Ammon's horn (tissue), 1 donor: Measurements from ENCODE around the gene ARID1B.

Experiments used
- DNase-seq: peaks from one replicate; pipeline ENCODE4 v3.0.0-alpha.2; 2016; ENCODE audit warnings: low spot score

ARID1B gene

DNA sequence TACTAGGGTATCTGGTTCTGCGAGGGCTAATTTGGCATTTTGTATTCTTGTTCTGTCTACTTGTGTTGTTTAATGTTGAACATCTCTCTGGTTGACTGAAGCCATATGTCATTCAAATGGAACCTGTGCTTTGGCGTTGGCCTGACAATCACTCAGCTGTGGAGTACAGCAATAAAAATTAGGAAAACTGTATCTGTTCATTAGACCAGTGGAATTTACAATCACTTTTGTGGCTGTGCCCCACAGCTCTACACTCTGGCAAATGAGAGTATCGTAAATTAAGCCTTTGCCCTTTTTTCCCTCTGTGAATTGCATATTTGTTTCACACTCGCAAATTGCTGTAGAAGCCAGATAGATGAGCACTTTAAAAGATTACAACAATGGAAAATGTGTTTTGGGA is 102.0 kb downstream of the ARID1B start:
- no peak for DNase-seq

DNA sequence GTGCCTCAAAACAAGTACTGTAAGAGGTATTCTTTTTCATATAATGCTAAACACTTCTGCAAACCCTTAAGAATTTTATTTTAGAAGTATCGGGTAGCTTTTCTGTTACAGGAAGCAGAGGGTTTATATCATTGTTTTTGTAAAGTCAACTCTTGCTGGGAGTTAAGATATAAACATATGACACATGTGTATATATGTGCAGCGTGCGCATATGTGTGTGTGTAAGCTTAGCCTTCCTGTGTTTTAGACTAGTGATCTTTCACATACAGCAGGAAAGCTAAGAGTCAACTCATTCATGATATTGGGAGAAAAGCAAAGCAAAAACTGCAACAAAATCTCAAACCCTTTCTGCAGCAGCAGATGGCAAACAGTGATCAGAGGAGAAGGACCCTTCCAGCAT is 102.4 kb downstream of the ARID1B start:
- DNase-seq: no peak

DNA sequence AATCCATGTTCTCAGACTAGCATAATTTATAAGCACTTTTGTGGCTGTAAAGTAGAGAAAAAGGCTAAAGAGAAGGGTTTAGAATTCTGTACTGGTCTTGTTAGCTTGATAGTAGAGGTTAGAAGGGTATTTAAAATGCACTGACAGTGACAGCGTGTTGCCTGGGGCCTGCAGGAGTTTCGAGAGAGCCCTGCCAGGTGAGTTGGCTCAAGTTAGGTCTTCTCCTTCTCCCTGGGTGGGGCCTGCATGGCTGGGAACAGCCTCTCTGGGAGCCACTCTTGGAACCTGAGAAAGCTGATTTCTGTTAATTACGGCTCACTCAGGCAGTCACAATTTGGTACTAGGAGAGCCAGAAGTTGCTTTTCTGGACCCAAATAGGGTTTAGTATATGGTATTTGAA is 103.7 kb downstream of the ARID1B start:
- DNase-seq: no peak

DNA sequence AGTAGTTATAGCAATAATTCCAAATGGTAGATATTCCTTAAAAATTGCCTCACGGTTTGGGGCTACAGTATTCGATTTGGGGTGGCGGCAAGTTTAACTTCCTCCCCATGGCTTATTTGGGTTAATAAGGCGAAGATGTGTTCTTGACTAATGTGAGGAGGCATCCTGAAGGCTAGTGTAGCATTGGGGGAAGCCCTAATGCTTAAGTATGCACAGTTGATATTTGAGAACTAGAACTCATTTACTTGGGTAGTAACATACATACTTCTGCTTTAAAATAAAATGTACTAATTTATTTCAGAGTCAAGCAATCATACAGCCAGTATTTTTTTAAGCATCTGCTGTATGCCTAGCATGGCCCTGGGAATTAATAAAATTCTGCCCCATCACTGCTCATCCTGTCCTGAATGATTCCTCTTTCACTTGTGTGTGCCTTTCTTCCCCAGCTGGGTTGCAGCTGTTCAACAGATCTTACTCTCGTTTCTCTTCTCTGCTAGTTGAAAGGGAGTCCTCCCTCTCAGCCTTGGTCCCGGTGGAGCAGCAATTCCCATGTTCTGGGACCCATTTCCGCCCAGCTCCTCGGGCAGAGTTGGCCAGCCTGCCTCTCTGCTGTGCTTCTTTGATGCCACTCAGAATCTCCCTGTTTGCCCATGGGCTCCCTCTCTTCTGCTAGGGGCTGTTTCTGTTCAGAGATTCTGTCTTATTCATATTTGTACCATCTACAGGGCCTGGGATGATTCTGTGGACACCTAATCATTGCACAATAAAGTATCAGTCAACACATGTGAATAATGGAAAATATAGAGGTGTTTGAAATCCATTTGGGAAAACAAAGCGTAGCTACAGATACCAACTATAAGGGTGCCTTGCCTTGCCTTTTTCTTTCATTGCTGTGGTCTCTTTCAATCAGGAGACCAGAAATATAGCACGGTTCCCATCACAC is 104.8 kb downstream of the ARID1B start:
- no peak for DNase-seq

DNA sequence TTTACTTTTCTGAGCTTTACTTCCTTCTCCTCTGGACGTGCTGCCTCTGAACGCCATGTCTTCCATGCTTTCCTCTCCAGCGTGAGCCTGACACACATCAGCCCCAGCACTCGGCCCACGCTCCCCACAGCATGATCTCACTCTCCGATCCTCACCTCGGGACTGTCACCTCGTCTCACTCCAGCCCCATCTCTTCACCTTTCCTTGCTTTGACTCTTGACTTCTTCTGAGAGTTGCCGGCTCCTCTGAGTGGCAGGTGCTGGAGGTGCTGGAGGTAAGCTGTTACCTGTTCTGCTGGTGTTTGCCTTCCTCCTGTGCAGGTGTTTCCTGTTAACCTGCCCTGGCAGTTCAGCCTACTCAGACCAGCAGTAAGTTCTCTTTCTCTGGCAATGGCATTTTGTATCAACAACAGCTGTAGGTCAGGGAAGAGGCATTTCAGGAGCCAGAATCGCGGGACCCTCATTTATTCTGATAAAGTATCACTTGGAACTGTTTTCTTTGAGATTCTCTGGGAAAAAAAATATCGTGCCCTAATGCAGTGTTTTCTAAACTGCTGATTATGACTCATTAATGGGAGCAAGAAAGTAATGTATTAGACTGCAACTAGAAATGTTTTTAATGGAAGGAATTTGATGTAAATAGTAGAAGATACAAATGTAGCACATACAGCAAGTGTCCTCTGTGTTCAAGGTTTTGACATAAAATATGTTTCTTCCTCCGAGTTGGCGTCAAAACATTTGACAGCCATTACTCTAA is 106.5 kb downstream of the ARID1B start:
- DNase-seq: peak; percentile 42

DNA sequence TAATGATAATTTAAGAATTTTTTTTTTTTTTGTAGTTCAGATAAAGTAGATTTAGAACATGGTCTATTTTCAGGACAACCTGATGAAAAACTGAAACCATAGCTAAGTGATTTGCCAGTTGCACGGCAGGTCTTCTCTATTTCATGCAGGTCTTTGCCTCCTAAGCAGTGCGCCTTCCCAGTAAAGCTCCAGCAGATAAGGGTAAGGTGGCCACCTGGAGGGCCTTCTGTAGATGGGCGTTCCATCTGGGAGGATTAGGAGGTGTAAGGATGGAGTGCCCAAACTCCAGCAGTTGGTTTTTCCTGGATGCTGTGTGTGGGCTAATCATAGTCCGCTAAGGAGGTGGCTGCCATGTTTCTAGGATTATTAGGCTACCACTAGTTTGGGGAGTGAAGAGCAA is 107.1 kb downstream of the ARID1B start:
- no peak for DNase-seq

DNA sequence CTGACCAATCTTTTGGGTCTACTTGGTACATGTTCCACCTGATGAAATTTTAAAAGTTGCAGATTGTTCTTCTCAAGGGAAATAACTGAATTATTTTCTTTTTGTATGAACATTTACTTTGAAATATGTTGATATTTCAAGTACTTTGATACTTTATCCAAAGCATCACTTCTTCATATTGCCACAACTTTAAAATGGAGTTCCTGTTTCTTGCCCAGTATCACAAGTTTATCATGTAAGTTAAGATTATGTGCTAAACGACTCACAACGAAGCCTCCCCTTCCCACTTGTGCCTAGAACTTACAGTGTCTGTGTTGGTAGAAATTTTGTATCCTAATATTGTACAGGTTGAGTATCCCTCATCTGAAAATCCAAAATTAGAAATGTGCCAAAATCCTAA is 108.4 kb downstream of the ARID1B start:
- DNase-seq: no peak

DNA sequence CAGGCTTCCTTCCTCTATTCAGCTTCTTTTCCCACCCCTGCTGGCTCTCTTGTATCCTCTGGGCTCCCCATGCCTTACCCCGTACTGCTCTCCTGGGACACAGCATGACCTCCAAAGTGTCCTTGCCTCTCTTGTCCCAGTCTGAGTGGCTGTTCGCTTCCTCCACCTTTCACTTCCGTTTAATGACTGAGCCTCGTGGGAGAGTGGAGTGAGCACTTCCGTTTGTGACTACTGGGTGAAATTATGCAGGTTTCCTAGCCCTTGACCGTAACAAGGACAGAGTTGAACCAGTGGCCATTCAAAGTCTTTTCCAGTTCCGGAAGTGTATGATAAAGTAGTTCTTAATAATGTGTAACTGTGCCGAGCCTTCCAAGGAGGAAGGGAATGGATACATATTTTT is 109.2 kb downstream of the ARID1B start:
- DNase-seq: no peak

DNA sequence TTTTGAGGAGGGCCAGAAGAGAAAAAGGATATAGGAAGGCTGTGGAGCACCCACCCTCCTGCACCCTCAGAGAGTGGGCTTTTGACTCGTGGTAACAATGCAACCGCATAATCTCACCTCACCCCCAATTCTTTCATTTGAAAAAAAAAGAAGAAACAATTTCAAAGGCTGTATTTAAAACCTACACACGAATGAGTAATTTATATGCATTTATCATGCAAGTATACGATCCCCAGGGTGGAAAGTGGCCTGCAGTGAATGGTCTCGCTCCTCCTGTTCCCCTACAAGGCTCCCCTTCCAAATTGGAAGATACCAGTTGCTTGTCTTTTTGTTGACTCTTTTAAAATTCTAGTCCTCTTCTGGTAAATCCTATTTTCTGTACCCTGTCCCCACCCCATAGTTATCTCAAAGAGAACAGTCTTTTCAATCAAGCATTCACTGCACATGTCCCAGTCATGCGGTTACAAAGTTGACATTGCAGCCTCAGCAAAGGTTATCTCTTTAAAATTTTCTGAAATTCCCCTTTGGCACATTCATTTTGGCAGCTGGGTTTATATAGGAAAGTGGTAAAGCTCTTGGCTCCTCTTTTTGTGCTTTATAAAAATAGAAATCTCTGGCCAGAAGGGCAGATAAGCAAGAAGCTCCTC is 110.6 kb downstream of the ARID1B start:
- DNase-seq: no peak

DNA sequence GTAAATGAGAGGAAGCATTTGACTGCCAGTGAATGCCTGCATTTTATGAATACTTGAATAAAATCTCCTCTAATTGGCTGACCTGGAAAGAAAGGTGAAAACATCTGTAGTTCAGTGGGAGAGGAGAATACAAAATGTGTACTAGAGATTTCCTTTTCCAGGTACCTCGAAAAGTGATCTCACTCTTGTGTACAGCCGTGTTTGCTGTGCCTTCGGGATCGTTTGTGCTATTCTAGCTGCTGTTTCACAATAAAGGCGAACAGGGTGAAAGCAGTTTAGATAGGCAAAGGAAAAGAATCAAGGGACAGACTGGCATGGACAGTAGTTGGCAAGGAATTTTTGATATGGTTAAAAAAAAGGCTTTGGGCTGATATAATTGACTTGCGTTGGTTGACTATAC is 112.3 kb downstream of the ARID1B start:
- no peak for DNase-seq

DNA sequence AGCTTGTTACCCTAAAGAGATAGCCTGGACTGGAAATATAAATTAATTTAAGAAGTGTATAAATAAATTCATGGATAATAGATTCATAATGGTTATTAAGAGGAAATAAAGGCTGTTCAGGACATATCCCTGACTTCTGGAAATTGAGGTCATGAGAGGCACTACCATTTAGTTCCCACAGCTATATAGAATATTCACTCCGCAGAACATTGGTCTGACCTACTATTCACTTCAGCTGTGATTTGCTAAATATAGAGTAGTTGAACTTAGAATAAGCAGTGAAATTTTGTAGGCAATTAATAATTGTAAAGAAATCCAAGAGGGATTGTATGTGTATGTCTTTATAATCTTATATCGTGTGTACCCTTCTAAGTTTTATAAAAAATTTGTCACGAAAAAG is 112.8 kb downstream of the ARID1B start:
- no peak for DNase-seq

DNA sequence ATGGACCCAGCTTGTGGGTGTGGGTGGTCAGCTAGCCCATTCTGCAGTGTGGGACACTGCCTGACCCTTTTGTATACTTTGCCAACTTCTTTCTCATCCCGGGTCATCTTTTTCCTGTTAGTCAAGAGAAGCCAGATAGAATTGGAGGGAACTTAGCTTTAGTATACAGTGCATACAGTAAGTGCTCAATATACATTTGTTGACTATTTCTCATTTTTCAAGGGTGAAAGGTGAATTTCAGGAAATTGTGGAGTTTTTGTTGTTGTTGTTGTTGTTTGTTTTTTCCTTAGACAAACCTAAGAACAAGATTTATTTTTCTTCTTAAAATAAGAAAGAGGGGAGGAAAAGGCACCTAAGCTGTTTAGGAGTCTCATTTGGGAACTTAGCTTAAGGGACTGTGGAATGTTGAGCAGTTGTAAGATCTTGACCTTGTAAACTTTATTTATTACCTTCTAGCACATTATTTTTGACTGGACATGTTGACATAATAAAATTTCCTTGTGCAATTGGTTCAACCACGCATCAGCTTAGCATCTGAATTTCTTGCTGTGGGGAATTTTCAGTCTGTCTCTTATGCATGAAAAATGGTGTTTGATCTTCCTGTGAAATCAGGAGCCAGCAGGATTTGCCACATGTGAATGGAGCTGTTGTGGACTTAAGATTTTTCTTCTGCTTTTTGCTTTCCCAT is 113.6 kb downstream of the ARID1B start:
- no peak for DNase-seq

DNA sequence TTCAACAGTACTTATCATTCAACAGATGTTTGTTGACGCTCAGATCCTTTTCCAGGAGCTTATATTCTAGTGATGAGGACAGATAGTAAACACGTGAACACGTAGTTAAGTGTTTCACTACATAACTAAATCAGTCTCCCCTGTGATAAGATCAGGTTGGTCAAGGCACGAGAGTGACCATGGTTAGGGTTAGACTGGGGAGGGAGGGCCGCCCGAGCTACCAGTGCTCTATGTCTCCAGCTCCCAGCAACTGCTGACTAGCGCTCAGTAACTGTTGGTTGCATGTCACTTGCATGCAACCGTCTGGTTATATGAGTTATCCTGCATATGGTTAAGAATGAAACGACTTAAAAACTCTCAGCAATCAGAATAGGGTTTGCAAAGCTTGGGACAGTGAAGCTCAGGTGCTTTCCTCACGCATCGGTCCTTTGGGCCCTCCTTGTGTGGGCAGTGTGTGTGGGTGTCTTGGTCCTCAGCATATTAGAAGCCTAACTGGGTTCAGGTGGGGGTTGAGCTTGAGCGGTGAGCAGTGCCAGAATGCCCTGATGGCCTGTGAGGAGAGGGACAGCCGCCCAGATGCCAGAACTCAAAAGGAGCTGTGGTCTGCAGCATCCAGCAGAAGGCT is 120.8 kb downstream of the ARID1B start:
- DNase-seq: no peak

DNA sequence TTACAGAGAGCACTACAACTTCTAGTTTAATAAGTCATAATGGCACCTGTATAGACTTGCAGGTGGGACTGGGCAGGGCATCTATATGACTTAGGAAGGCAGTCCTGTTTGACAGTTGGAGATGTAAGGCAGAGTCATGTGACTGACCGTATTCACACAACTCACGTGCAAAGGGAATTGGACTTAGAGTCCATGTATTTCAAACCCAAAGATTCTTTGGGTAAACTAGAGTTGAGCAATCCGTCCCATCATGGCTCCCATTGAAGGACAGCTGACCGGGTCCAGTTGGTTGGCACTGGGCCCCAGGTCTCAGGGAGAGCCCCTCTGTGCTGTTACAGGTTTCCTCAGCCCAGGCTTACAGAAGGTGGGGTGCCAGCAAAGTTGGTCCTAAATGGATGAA is 121.9 kb downstream of the ARID1B start:
- no peak for DNase-seq

DNA sequence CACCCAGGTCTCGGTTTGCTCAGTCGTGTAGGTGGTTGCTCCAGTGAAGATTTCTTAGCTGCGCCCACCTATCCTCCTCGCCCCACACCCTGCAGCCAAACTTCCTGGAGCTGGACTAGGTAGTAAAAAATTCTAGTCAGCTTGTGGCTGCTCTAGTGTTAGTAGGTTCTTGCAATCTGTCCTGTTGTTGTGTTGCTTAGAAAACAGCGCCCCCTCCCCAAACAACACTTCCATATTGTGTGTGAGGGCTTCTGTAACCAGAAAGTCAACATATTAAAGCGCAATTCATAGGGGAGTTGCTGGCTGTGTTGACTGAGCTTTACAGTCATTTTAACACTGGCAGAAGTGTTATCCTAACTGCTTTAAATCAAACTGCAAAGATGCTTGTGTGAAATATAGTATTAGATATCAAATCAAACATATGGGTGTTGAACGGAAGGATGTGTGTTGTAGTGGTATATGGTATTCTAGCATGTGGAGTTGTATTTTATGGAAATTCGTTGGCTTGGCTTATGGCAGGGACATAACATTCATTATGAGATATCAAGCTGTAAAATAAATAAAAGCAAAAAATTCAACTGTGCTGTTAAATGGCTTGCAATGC is 122.5 kb downstream of the ARID1B start:
- no peak for DNase-seq

DNA sequence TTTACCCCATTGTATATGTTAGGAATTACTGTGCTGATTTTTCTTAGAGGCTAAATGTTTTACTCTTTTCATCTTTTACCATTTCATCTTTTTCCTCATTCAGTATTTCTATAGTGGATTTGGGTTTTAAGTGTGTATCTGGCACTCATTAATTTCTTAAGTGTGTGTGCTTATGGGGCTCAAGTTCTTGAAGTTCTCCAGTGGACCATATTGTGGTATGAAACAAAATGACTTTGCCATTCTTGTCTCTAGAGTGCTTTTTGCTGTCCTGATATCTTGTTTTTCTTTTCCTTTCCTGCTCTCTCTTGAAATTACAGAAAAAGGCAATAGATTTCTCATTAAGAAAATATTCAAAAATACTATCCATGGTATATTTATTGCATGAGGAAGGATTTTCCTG is 123.1 kb downstream of the ARID1B start:
- DNase-seq: no peak

DNA sequence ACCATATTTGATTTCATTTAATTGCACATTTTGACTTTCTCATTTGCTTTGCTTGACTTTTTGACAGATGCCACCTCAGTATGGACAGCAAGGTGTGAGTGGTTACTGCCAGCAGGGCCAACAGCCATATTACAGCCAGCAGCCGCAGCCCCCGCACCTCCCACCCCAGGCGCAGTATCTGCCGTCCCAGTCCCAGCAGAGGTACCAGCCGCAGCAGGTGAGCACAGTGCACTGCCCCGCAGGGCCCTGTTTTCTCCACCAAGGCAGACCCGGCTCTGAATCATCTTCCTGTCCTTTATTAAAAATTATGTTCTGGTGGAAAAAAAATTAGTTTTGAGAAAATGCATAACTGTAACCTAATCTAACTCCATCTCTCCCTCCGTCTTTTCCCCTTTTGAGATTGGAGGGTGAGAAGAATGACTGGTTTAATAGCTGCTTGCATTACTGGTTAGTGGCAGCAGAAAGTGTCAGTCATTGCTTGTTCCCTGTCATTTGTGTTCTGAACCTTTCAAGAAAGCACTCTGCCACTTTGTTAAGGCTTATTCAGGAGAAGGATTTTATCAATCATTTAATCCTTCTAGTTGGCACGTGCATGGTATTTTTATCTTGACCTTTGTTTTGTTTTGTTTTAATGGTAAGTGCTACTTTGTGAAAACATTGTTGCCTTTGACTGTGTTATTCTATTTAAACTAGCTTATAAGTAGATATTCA is 124.3 kb downstream of the ARID1B start:
- no peak for DNase-seq

DNA sequence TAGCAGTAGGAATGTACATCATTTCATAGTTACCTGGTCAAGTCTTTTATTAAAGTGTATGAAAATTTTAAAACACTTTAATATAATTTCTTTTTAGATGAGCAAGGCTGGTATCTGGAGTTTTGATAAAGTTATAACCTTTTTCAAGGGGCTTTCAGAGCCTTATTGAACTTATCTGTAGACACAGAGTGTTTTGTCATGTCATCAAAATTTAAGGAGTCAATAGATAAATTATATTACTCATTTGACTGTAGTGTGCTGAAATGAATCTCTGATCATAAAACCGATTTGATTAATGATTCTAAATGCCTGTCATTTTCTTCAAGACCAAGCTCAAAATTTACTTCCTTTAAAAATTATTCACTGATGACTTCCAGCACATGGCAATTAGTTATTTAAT is 125.6 kb downstream of the ARID1B start:
- no peak for DNase-seq

DNA sequence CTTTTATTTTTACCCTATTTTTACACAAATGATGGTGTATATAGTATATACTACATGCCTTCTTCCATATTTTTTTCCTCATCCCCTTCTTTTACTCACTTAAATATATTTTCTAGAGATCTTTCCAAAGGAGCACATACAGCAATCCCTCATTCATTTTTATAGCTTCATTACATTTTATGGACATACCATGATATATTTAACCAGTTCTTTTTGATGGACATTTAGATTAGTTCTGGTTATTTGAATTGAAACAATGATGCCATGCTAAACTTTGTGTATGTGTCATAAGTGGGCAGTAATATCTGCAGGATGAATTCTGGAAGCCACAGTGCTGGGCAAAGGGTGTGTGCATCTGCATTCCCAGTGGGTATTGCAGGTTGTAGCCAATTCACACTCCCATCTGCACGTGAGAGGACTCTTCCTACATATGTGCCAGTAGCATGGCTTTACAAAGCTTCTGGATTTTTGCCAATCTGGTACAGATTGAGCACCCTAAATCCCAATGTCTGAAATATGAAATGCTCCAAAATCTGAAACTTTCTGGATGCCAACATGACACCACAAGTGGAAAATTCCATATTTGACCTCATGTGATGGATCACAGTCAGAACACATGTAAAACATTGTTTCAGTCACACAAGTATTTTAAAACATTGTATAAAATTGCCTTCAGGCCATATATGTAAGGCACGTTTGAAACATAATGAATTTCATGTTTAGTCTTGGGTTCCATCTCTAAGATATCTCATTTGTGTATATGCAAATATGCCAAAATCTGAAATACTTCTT is 127.2 kb downstream of the ARID1B start:
- DNase-seq: no peak

DNA sequence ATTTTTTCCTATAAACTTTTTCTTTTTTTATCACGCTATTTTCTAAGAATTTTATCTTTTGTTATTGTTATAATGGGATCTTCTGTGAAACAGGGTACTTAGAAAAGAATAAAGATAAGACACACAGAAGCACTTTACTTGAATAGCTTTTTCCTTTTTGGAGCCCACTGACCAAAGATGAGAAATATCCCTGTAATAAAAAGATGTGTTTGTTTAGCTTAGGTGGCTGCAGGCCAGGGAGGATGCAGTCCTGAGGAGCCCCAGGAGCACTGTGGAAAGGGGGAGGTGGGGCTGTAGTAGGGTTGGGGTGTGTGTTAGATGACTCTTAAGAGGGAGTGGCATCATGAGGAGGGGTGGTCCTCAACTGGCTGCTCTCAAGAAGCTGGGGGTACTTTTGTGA is 128.6 kb downstream of the ARID1B start:
- DNase-seq: no peak
